Upper lobe of left lung (tissue), 4 donors: ENCODE data around the gene ADD2.

ENCODE experiments used
- CTCF ChIP-seq, 6 experiments: fragments of 450-650 bp in 4 of 6; fragments of 200-600 bp in 2 of 6; sonication (generic) in 2 of 6; IDR thresholded peaks; one replicate each; pipeline ENCODE4 v1.5.1; 2016 to 2019; ENCODE audit warnings: antibody characterized with exemption in 6 of 6
- EP300 ChIP-seq, 4 donors: sonication (generic); formaldehyde crosslinking; IDR thresholded peaks; one replicate each; pipeline ENCODE4 v1.5.1; 2017; ENCODE audit warnings: antibody characterized with exemption in 4 of 4, control low read depth in 2 of 4
- POLR2A ChIP-seq, 4 donors: fragments of 450-650 bp; IDR thresholded peaks; one replicate each; pipeline ENCODE4 v1.5.1; 2016 to 2017; ENCODE audit warnings: antibody characterized with exemption in 4 of 4, mild to moderate bottlenecking in 2 of 4
- POLR2AphosphoS5 ChIP-seq, 2 donors: sonication (generic); formaldehyde crosslinking; IDR thresholded peaks; one replicate each; pipeline ENCODE4 v1.5.1; 2017; ENCODE audit warnings: antibody characterized with exemption in 2 of 2

DNA sequence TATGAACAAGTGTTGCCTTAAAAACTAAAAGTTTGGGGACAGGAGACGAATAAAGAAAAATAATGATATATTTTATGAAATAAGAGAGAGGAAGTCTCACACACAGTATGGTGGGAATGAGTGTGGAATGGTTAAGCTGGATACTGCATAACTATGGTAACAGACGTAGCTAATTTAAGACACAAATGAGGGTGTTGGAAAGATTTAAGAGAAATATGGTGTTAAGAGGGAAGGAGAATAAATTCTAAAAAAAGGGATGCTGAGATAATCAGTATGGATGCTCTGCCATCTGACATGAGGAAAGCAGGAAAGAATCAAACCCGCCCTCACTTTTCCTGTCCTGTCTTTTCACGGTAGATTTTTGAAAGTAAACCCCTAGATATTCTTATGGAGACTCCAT lies 10.6 kb downstream of the ADD2 start:
- TF ChIP-seq CTCF (IDR thresholded peaks at IDR 0.05) (no peak), POLR2AphosphoS5 (IDR thresholded peaks at IDR 0.05) (no peak), POLR2A (IDR thresholded peaks at IDR 0.05) (no peak), EP300 (IDR thresholded peaks at IDR 0.05) (no peak)
